ENCODE results near the gene FAM107B. TPM values are rescaled to one million over a fixed set of nuclear protein-coding genes. Genes with fewer than 3 reads are reported as not detected.

The FAM107B gene
- total RNA-seq, 1 experiment from 2014 or later: 24.5 TPM

DNA sequence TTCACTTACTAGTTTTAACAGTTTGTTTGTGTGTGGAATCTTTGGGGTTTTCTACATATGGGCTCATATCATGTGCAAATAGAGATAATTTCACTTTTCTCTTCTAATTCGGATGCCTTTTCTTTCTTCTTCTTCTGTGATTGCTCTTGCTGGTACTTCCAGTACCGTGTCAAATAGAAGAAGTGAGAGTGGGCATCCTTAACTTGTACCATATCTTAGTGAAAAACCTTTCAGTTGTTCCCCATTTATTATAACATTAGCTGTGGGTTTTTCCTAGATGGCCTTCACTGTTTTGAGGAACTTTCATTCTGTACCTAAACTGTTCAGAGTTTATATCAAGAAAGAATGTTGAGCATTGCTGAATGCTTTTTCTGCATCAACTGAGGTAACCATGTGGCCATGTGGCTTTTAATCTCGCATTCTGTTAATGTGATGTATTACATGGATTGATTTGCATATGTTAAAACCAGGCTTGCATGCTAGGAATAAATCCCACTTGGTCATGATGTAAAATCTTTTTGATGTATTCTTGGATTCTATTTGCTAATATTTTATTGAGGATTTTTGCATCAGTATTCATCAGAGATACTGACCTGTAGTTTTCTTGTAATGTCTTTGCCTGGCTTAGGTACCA, 78.7 kb downstream of the FAM107B start:
- no peak overlapping the region for H3K56ac ChIP-seq (ENCODE audit: insufficient read length, low read depth, low read length)
- no peaks in the 10 kb centered on the region for H3K23me2 ChIP-seq (ENCODE audit: insufficient read length, low read depth, low read length, poor library complexity, severe bottlenecking)
- no peak overlapping the region for H4K91ac ChIP-seq (ENCODE audit: insufficient read length, low read depth, low read length)
- no CpG with 5 or more reads among the region's 3 CpGs for WGBS (ENCODE audit: extremely low coverage, insufficient read length, low lambda C conversion rate)
- Mint-ChIP-seq H3K4me3 (no peak overlapping the region), H3K27ac (no peak overlapping the region), H3K9me3 (peaks cover 5 to 9% of the 10 kb centered on the region in 2 experiments), H3K36me3 (ENCODE audit: insufficient read depth in 1 of 3, low read depth in 3 of 3) (peaks cover 0 to 7% (median 7%) of the 10 kb centered on the region in 3 experiments; a peak in 5 of 7 replicates), H3K27me3 (ENCODE audit: low read depth) (peaks cover 3% of the 10 kb centered on the region; the same call in 1 of the 2 replicates), H3K4me1 (peaks cover 8 to 18% of the 10 kb centered on the region in 2 experiments)
- no peak overlapping the region for H3T11ph ChIP-seq (ENCODE audit: low read length)
- no peak for DNase-seq
- no peak overlapping the region for H2BK120ac ChIP-seq (ENCODE audit: low read depth, low read length, poor library complexity, severe bottlenecking)
- H4K8ac ChIP-seq (replicated peaks; ENCODE audit: insufficient read length, low read depth, low read length): no peak overlapping the region
- H3K79me2 ChIP-seq (ENCODE audit: insufficient read depth, low read length): no peaks in the 10 kb centered on the region
- H3K27ac ChIP-seq (ENCODE audit: insufficient read length, low read depth, low read length): no peak overlapping the region
- no peak overlapping the region for H2BK5ac ChIP-seq (ENCODE audit: insufficient read length, low read length)
- no peaks in the 10 kb centered on the region for H3K27me3 ChIP-seq (ENCODE audit: insufficient read depth, low read length)
- no peaks in the 10 kb centered on the region for H3K4me1 ChIP-seq (ENCODE audit: insufficient read depth, low read length)
- H2AK5ac ChIP-seq (ENCODE audit: insufficient read length, low read length): no peak overlapping the region
- no peaks in the 10 kb centered on the region for H3K9me3 ChIP-seq (ENCODE audit: control insufficient read depth, low read depth, low read length)
- no peaks in the 10 kb centered on the region for H3K79me1 ChIP-seq (ENCODE audit: insufficient read depth, low read depth, low read length, poor library complexity, severe bottlenecking)
- no peak overlapping the region for H3K9ac ChIP-seq (ENCODE audit: extremely low read depth, insufficient read length, low read length)
- no peak overlapping the region for H2BK15ac ChIP-seq (ENCODE audit: low read depth, low read length)
- TF ChIP-seq CTCF (conservative IDR thresholded peaks at IDR 0.05): no peak
- no peak overlapping the region for H3K4me2 ChIP-seq (ENCODE audit: insufficient read depth, insufficient read length, low read length)
- H2BK20ac ChIP-seq (ENCODE audit: low read depth, low read length, poor library complexity, severe bottlenecking): no peak overlapping the region
- H3K18ac ChIP-seq (ENCODE audit: insufficient read length, low read depth, low read length): no peak overlapping the region
- no peak overlapping the region for H3K23ac ChIP-seq (ENCODE audit: insufficient read length, low read depth, low read length)
- H3K4ac ChIP-seq (ENCODE audit: low read depth, low read length): no peak overlapping the region
- no peak overlapping the region for H2AFZ ChIP-seq (ENCODE audit: low read length)
- no peak overlapping the region for H4K5ac ChIP-seq (ENCODE audit: insufficient read length, low read depth, low read length)
- no peak overlapping the region for H2BK12ac ChIP-seq (ENCODE audit: insufficient read length, low read depth, low read length)
- no peaks in the 10 kb centered on the region for H4K20me1 ChIP-seq (ENCODE audit: control insufficient read depth, insufficient read depth, insufficient read length)
- H3K14ac ChIP-seq (ENCODE audit: insufficient read depth, low read length): no peak overlapping the region

Measured in H9 (cell line).